Measurements from ENCODE around the gene SLC16A10.
"Not testable (repeated sequence)": the region's sequence is repeated elsewhere in the genome, so short reads cannot be mapped to it uniquely, and the experiment has no call there.

DNA sequence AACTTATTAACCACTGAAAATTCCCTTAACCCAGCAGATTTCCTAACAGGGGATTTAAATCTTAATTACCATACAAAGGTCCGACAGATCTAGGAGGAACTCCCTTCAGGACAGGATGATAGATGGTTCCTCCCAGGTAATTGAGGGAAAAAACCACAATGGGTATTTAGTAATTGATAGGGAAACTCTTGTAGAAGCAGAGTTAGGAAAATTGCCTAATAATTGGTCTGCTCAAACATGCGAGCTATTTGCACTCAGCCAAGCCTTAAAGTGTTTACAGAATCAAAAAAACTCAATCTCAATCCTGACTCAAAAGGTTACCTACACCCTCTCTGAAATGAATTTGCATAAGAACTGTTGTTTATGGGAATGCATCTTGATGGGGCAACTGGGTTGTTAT lies 45.4 kb downstream of the SLC16A10 start:
- TF ChIP-seq, protein P1, sequence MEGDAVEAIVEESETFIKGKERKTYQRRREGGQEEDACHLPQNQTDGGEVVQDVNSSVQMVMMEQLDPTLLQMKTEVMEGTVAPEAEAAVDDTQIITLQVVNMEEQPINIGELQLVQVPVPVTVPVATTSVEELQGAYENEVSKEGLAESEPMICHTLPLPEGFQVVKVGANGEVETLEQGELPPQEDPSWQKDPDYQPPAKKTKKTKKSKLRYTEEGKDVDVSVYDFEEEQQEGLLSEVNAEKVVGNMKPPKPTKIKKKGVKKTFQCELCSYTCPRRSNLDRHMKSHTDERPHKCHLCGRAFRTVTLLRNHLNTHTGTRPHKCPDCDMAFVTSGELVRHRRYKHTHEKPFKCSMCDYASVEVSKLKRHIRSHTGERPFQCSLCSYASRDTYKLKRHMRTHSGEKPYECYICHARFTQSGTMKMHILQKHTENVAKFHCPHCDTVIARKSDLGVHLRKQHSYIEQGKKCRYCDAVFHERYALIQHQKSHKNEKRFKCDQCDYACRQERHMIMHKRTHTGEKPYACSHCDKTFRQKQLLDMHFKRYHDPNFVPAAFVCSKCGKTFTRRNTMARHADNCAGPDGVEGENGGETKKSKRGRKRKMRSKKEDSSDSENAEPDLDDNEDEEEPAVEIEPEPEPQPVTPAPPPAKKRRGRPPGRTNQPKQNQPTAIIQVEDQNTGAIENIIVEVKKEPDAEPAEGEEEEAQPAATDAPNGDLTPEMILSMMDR (optimal IDR thresholded peaks at IDR 0.05 in 1 of 3, IDR thresholded peaks at IDR 0.05 in 1 of 3, conservative IDR thresholded peaks at IDR 0.05 in 1 of 3; ENCODE audit: extremely low read depth in 1 of 3, insufficient read depth in 2 of 3, low read length in 3 of 3) = not testable (repeated sequence)
- TF ChIP-seq EZH2 (IDR thresholded peaks at IDR 0.05; ENCODE audit: low read length) = not testable (repeated sequence)
